ENCODE data around the gene HNRNPH1. TPM values are rescaled to one million over a fixed set of nuclear protein-coding genes. Genes with fewer than 3 reads are reported as not detected.
"Not testable (repeated sequence)": the region's sequence is repeated elsewhere in the genome, so short reads cannot be mapped to it uniquely, and the experiment has no call there.

HNRNPH1 gene
- total RNA-seq, 1 experiment from 2014 or later: 865 TPM

DNA sequence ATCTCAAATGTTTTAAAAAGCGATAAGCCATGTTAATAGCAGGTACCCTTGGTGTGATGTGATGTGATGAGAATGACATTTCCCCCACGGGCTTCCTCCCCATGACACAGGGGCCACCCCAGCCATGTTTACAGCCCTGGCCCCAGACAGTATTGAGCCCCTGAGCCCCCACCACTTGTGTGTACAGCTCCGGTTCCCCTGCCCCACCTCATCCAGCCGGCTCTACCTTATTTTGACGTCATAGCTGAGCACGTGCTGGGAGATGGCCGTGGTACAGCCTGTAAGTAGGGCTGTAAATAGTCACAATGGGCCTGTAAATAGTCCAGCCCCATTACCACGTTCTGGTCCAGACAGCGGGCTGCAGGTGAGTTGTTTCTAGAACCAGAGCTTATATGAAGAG, 24.9 kb upstream of the HNRNPH1 start (continued):
- no peak for TF ChIP-seq CREB1 (CRISPR knock-in tag; IDR thresholded peaks at IDR 0.05)

GRCh38 chr5:179644766-179645165, 21.3 kb upstream of the HNRNPH1 start:
- DNase-seq (ENCODE audit: low spot score); H3K4me1 Mint-ChIP-seq; H3K27ac Mint-ChIP-seq; H3K27me3 Mint-ChIP-seq (ENCODE audit: low read depth); H3K4me3 Mint-ChIP-seq; POLR2A ChIA-PET; H3K9me3 Mint-ChIP-seq; ATAC-seq; CTCF ChIA-PET; H3K36me3 Mint-ChIP-seq: not testable (repeated sequence)

DNA sequence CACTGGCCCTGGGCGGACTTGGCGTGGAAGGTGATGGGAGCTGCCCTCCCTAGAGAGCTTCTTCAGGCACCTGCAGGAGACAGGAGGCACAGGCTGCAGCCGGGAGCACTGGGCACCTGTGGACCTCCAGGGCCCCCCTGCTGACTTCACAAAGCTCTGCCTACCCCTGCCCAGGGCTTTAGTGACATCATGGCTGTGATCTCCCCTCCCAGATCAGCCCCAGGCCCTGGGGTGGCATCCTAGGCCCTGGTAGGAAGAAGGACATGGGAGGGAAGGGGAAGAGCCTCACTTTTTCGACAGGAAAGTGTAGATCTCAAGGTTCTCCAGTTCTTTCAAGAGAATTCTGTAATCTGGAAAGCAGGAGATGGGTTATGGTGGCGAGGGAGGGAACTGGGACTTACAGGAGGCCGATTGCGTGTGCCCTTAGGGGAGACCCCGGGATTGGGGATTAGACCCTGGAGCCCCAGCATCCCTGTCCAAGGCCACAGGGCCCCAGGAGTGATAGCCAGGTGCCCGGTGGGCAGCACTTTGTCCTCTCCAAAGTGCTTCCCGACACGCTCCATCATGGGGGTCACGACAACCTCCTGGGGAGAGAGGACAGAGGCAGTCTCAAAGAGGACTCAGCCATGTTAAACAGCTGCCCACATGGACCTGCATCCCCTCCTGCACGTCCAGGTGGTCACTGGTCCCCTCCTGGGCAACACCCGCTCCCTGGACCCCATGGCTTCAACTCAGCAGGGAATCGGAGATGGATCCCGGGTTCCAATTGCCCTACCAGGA, 19.9 kb upstream of the HNRNPH1 start:
- POLR2A ChIA-PET; H3K27me3 Mint-ChIP-seq (ENCODE audit: low read depth); H3K9me3 Mint-ChIP-seq; H3K4me3 Mint-ChIP-seq; H3K27ac Mint-ChIP-seq; CTCF ChIA-PET; H3K36me3 Mint-ChIP-seq; ATAC-seq; DNase-seq (ENCODE audit: low spot score); H3K4me1 Mint-ChIP-seq: not testable (repeated sequence)

DNA sequence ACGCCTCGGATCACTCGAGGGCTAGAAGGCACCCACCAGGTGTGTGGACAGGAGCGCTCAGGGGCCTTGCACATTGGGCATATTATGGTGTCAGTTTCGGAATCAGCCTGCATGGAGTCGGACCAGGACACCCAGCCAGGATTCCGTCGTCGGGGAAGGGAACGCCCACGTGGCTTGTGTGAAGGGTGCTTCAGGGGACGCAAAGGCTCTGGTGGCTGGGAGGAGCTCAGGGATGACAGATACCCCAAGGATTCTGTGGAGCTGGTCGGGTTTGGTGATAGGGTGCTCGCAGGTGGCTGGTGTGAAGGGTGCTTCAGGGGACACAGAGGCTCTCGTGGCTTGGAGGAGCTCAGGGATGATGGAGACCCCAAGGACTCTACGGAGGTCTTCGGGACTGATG, 19.2 kb upstream of the HNRNPH1 start:
- POLR2A ChIA-PET, H3K4me3 Mint-ChIP-seq, CTCF ChIA-PET: not testable (repeated sequence)

DNA sequence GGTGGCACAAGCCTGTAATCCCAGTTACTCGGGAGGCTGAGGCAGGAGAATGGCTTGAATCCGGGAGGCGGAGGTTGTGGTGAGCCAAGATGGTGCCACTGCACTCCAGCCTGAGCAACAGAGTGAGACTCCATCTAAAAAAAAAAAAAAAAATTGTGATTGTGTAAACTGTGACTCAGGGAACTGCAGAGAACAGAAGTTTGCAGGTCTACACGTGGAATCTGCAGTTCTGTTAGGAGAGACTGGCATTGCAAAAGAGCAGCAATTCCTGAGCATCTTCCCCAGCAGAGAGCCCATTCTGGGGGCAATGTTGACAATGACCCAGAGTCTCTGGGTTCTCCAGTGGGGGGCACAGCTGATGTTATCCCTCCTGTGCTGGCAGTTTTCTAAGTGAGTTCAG, 18.3 kb upstream of the HNRNPH1 start:
- H3K36me3 Mint-ChIP-seq; H3K27ac Mint-ChIP-seq; H3K9me3 Mint-ChIP-seq; ATAC-seq; H3K27me3 Mint-ChIP-seq (ENCODE audit: low read depth); DNase-seq (ENCODE audit: low spot score); H3K4me1 Mint-ChIP-seq; POLR2A ChIA-PET; H3K4me3 Mint-ChIP-seq; CTCF ChIA-PET: not testable (repeated sequence)

More for the DNA sequence above, 19.2 kb upstream of the HNRNPH1 start:
- H3K9me3 Mint-ChIP-seq; H3K36me3 Mint-ChIP-seq; H3K4me1 Mint-ChIP-seq; DNase-seq (ENCODE audit: low spot score); ATAC-seq; H3K27me3 Mint-ChIP-seq (ENCODE audit: low read depth); H3K27ac Mint-ChIP-seq: not testable (repeated sequence)

DNA sequence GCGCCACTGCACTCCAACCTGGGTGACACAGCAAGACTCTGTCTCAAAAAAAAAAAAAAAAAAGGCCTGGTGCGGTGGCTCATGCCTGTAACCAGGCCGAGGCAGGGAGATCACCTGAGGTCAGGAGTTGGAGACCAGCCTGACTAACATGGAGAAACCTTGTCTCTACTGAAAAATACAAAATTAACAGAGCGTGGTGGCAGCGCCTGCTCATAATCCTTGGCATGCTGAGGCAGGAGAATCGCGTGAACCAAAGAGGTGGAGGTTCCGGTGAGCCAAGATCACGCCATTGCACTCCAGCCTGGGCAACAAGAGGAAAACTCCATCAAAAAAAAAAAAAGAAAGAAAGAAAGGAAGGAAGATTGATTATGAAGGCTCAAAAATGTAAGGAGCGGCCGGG, 15.8 kb upstream of the HNRNPH1 start:
- H3K4me1 Mint-ChIP-seq; H3K36me3 Mint-ChIP-seq; H3K9me3 Mint-ChIP-seq; DNase-seq (ENCODE audit: low spot score); H3K4me3 Mint-ChIP-seq; POLR2A ChIA-PET; ATAC-seq; H3K27me3 Mint-ChIP-seq (ENCODE audit: low read depth); H3K27ac Mint-ChIP-seq: not testable (repeated sequence)
- CTCF ChIA-PET: interaction anchor here (0.7 to 2.2 kb wide), 2 partner anchors 29 to 100 kb away, joined by 3 to 9 read pairs; no protein-coding TSS in a partner anchor

GRCh38 chr5:179634370-179635172, 11.1 kb upstream of the HNRNPH1 start:
- ATAC-seq: peak; percentile 88
- H3K4me1 Mint-ChIP-seq; H3K27me3 Mint-ChIP-seq (ENCODE audit: low read depth); H3K9me3 Mint-ChIP-seq; DNase-seq (ENCODE audit: low spot score); H3K36me3 Mint-ChIP-seq; H3K4me3 Mint-ChIP-seq; CTCF ChIA-PET; POLR2A ChIA-PET; H3K27ac Mint-ChIP-seq: not testable (repeated sequence)

DNA sequence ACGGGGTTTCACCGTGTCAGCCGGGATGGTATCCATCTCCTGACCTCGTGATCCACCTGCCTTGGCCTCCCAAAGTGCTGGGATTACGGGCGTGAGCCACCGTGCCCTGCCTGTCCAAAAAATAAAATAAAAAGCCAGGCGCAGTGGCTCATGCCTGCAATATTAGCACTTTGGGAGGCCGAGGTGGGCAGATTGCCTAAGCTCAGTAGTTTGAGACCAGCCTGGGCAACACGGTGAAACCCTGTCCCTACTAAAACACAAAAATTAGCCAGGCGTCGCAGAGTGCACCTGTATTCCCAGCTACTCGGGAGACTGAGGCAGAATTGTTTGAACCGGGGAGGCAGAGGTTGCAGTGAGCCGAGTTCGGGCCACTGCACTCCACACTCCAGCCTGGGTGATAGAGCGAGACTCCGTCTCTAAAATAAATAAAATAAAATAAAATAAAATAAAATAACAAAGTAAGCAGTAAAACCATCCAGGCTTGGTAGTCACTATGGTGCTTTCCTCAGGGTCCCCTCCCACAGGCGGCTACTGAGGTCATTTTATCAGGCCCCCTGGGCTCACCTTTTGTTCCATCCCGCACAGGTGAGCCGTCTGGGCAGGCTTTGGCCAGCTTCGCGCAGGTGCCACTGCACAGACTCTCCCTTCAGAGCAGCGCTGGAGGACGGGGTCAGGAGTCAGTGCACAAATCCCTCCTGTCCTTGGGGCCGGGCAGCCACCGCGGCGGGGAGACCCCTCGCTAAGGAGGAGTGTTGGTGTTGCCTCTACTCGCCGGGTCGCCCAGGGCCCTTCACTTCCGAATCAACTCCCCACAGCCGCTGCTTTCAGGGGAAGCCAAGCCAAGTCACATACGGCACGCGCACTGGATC, 10.3 kb upstream of the HNRNPH1 start:
- H3K36me3 Mint-ChIP-seq; H3K27me3 Mint-ChIP-seq (ENCODE audit: low read depth); H3K4me1 Mint-ChIP-seq; H3K9me3 Mint-ChIP-seq; DNase-seq (ENCODE audit: low spot score); H3K27ac Mint-ChIP-seq: not testable (repeated sequence)
- peak overlapping the region; percentile 51 for H3K4me3 Mint-ChIP-seq
- ATAC-seq: peak; percentile 58
- ChIA-PET POLR2A (interaction anchor here (2.6 kb wide), 1 partner anchor 10 kb away, joined by 10 read pairs; the partner anchor contains the start of gene HNRNPH1), CTCF (interaction anchor here (0.7 to 1.0 kb wide), 4 partner anchors 14 to 99 kb away, joined by 3 to 4 read pairs (median 4); partner anchors contain the start of gene MAML1)
- peak; percentile 64; the same call in 1 of the 2 replicates for TF ChIP-seq HMGA2 (CRISPR knock-in tag; IDR thresholded peaks at IDR 0.05)
